HCT116 (cell line): ENCODE results near the gene AHRR. TPM values are rescaled to one million over a fixed set of nuclear protein-coding genes. Genes with fewer than 3 reads are reported as not detected.

Experiments used
- ATAC-seq: fragments of 200-7000 bp; cut with Tn5 transposase; 2 replicates; pipeline ENCODE4 v1.9.1; 2020; ENCODE audit warnings: mild to moderate bottlenecking, moderate library complexity
- BruUV-seq: library from RNA; stranded (reverse); fragments of 400-500 nt; replicated peaks from 2 replicates; lab custom pipeline; 2021; lab: Mats Ljungman, UMichigan
- CTCF ChIA-PET: fragments of 300-600 bp; sonication (Branson Sonifier 250); formaldehyde crosslinking; loops from one replicate; lab custom pipeline; 2021; ENCODE audit warnings: antibody characterized with exemption; lab: Charles Lee
- POLR2A ChIA-PET: fragments of 300-600, 350-600 bp; sonication (Branson Sonifier 250); formaldehyde crosslinking; loops from one replicate; lab custom pipeline; 2021; ENCODE audit warnings: antibody characterized with exemption; lab: Charles Lee
- RAD21 ChIA-PET, 2 experiments: fragments of 300-600 bp; sonication (Branson Sonifier 250); formaldehyde crosslinking; loops; one replicate each; lab custom pipeline; 2023; ENCODE audit warnings: low total read pairs in 2 of 2; ENCODE audit not compliant: uncharacterized antibody in 2 of 2, unreplicated experiment in 2 of 2, low non-redundant PET in 1 of 2; lab: Charles Lee
- DNase-seq: peaks from one replicate; pipeline ENCODE4 v3.0.0-alpha.2; 2010; ENCODE audit warnings: low read depth, low spot score
- H2AFZ ChIP-seq: fragments of 200-600 bp; shearing (Covaris generic), sonication (generic); 2 replicates; pipeline ENCODE4 v1.6.1; 2017; ENCODE audit warnings: low read depth, mixed run types, mixed read lengths, antibody characterized with exemption, low read length; ENCODE audit not compliant: poor library complexity, severe bottlenecking
- H3K27ac ChIP-seq: 2 replicates; pipeline ENCODE4 v1.5.1; 2012; ENCODE audit warnings: low read depth, low read length
- H3K27me3 ChIP-seq: fragments of 200-600 bp; sonication (generic); 2 replicates; pipeline ENCODE4 v1.6.1; 2016; ENCODE audit warnings: mixed run types, low read length, mixed read lengths; ENCODE audit not compliant: insufficient read depth
- H3K36me3 ChIP-seq, 2 experiments: fragments of 200-500 bp in 1 of 2; fragments of 200-600 bp in 1 of 2; sonication (Bioruptor generic) in 1 of 2; sonication (generic) in 1 of 2; 2 replicates each; pipeline versions ENCODE4 v1.5.1 to v1.6.1; 2014 to 2016; ENCODE audit warnings: low read length in 2 of 2, inconsistent platforms in 1 of 2, mixed read lengths in 1 of 2, mixed run types in 1 of 2; ENCODE audit not compliant: insufficient read depth in 2 of 2, control insufficient read depth in 1 of 2
- H3K4me1 ChIP-seq, 2 experiments: fragments of 200-600 bp in 1 of 2; sonication (generic) in 1 of 2; 2 replicates each; pipeline versions ENCODE4 v1.5.1 to v1.6.1; 2012 to 2017; ENCODE audit warnings: low read length in 2 of 2, inconsistent platforms in 1 of 2, mild to moderate bottlenecking in 1 of 2, mixed read lengths in 1 of 2, mixed run types in 1 of 2, moderate library complexity in 1 of 2; ENCODE audit not compliant: insufficient read depth in 2 of 2, control insufficient read depth in 1 of 2
- H3K4me2 ChIP-seq: fragments of 200-600 bp; sonication (generic); 2 replicates; pipeline ENCODE4 v1.6.1; 2017; ENCODE audit warnings: mixed run types, low read length, mixed read lengths
- H3K4me3 ChIP-seq, 2 experiments: fragments of 200-600 bp in 1 of 2; sonication (generic) in 1 of 2; replicated peaks in 1 of 2; 2 replicates each; pipeline ENCODE4 v1.5.1; 2011 to 2016; ENCODE audit warnings: low read length in 2 of 2, control low read depth in 1 of 2, low read depth in 1 of 2, mild to moderate bottlenecking in 1 of 2, mixed read lengths in 1 of 2, mixed run types in 1 of 2
- H3K79me2 ChIP-seq: fragments of 200-600 bp; sonication (generic); 2 replicates; pipeline ENCODE4 v1.6.1; 2017; ENCODE audit warnings: mild to moderate bottlenecking, mixed run types, low read length, moderate library complexity, mixed read lengths; ENCODE audit not compliant: insufficient read depth
- H3K9ac ChIP-seq: fragments of 200-600 bp; sonication (generic); 2 replicates; pipeline ENCODE4 v1.6.1; 2016; ENCODE audit warnings: low read length, mixed read lengths
- H3K9me2 ChIP-seq: fragments of 200-600 bp; sonication (generic), shearing (Covaris generic); 2 replicates; pipeline ENCODE4 v1.6.1; 2017; ENCODE audit warnings: mixed run types, mild to moderate bottlenecking, moderate library complexity; ENCODE audit not compliant: insufficient read depth
- H3K9me3 ChIP-seq, 2 experiments: fragments of 200-500 bp in 1 of 2; fragments of 200-600 bp in 1 of 2; sonication (Bioruptor generic) in 1 of 2; sonication (generic) in 1 of 2; 2 replicates each; pipeline ENCODE4 v1.6.1; 2014 to 2017; ENCODE audit warnings: low read length in 2 of 2, mixed read lengths in 2 of 2, inconsistent platforms in 1 of 2, low read depth in 1 of 2, mild to moderate bottlenecking in 1 of 2, mixed run types in 1 of 2, moderate library complexity in 1 of 2; ENCODE audit not compliant: control insufficient read depth in 1 of 2, insufficient read depth in 1 of 2
- H4K20me1 ChIP-seq: fragments of 200-600 bp; sonication (generic), shearing (Covaris generic); 2 replicates; pipeline ENCODE4 v1.6.1; 2017; ENCODE audit warnings: mixed run types, mild to moderate bottlenecking, moderate library complexity; ENCODE audit not compliant: insufficient read depth
- CBX3 ChIP-seq: IDR thresholded peaks from 2 replicates; pipeline ENCODE4 v1.6.1; 2012; ENCODE audit warnings: low read depth
- CEBPB ChIP-seq: IDR thresholded peaks from 2 replicates; pipeline ENCODE4 v1.6.1; 2012; ENCODE audit warnings: low read depth
- ELF1 ChIP-seq: IDR thresholded peaks from 2 replicates; pipeline ENCODE4 v1.6.1; 2012; ENCODE audit warnings: low read depth, borderline replicate concordance
- EZH2 ChIP-seq: fragments of 200-600 bp; sonication (generic); IDR thresholded peaks from 2 replicates; pipeline ENCODE4 v1.6.1; 2017; ENCODE audit warnings: antibody characterized with exemption, mixed run types
- JUND ChIP-seq: IDR thresholded peaks from 2 replicates; pipeline ENCODE4 v1.6.1; 2012
- POLR2A ChIP-seq: IDR thresholded peaks from 2 replicates; pipeline ENCODE4 v1.7.0; 2011; ENCODE audit warnings: borderline replicate concordance; ENCODE audit not compliant: insufficient read depth, insufficient read length; ENCODE audit errors: extremely low read depth
- POLR2AphosphoS5 ChIP-seq: IDR thresholded peaks from 2 replicates; pipeline ENCODE4 v1.6.1; 2011; ENCODE audit warnings: mild to moderate bottlenecking, low read depth, low read length, moderate library complexity
- SIN3A ChIP-seq: IDR thresholded peaks from 2 replicates; pipeline ENCODE4 v1.6.1; 2012; ENCODE audit warnings: low read depth
- YY1 ChIP-seq: IDR thresholded peaks from 2 replicates; pipeline ENCODE4 v1.6.1; 2011; ENCODE audit warnings: low read length, low read depth, moderate library complexity, mild to moderate bottlenecking; ENCODE audit not compliant: insufficient replicate concordance; ENCODE audit errors: extremely low read depth
- intact Hi-C: fragments of 100-400 bp; cut with micrococcal nuclease; formaldehyde crosslinking; loops from 2 replicates; pipeline ENCODE4 v1.10.0; 2022
- total RNA-seq: library from RNA; stranded (reverse); gene quantifications from one replicate; pipeline ENCODE4 v1.2.1, GENCODE V29; 2021; ENCODE audit not compliant: unreplicated experiment
- TF ChIP-seq, protein P1 (sequence below): IDR thresholded peaks from 2 replicates; pipeline ENCODE4 v1.6.1; 2012

AHRR gene
- total RNA-seq, 1 experiment from 2014 or later = 12.7 TPM

- Histone ChIP-seq H3K4me1 (peaks cover 17 to 58% of the 10 kb centered on the region in 2 experiments), H3K4me3 (no peak overlapping the region), H3K9me2 (no peaks in the 10 kb centered on the region), H3K27me3 (no peaks in the 10 kb centered on the region), H2AFZ (no peak overlapping the region)
- ChIA-PET RAD21 (interaction anchor here in 1 of 2 experiments (1.0 kb wide), 2 partner anchors 25 to 107 kb away, joined by 3 read pairs; no protein-coding TSS in a partner anchor), CTCF (interaction anchor here (1.1 to 3.5 kb wide), 6 partner anchors 18 to 128 kb away, joined by 3 to 42 read pairs (median 6); no protein-coding TSS in a partner anchor), POLR2A (no interaction called here)
- no TSS peak for BruUV-seq
- TF ChIP-seq CBX3 (no peak), ELF1 (no peak), CEBPB (no peak), SIN3A (no peak), YY1 (no peak), POLR2A (no peak), EZH2 (no peak), JUND (no peak), POLR2AphosphoS5 (no peak)
- TF ChIP-seq, protein P1, sequence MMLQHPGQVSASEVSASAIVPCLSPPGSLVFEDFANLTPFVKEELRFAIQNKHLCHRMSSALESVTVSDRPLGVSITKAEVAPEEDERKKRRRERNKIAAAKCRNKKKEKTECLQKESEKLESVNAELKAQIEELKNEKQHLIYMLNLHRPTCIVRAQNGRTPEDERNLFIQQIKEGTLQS = no peak
- TF ChIP-seq, all 23 proteins: peak for 0
- no peaks in the 10 kb centered on the region for H3K79me2 ChIP-seq
- ATAC-seq = no peak
- no peaks in the 10 kb centered on the region for H4K20me1 ChIP-seq
- H3K4me2 ChIP-seq = peak overlapping the region; percentile 84
- H3K9ac ChIP-seq = peak overlapping the region; percentile 55
- peaks cover 0 to 11% of the 10 kb centered on the region in 2 experiments; a peak in 2 of 4 replicates for H3K36me3 ChIP-seq
- H3K27ac ChIP-seq = peak overlapping the region; percentile 59
- no peaks in the 10 kb centered on the region for H3K9me3 ChIP-seq
- no peak for DNase-seq
- intact Hi-C loops = no loop called here
Observed at GRCh38 chr5:318931-319601, 2.4 kb upstream of the AHRR start.
